WERI-Rb-1 (cell line): ENCODE results near the gene ZNF496.
"Not testable (repeated sequence)": the region's sequence is repeated elsewhere in the genome, so short reads cannot be mapped to it uniquely, and the experiment has no call there.

Experiments
- DNase-seq: peaks from one replicate; pipeline ENCODE4 v3.0.0-alpha.2; 2020
- H3K27ac ChIP-seq: fragments of 250-450 bp; sonication (Bioruptor Pico); 2 replicates; pipeline ENCODE4 v1.5.1; 2020; ENCODE audit warnings: mild to moderate bottlenecking, moderate library complexity
- H3K27me3 ChIP-seq: fragments of 250-450 bp; sonication (Bioruptor Pico); 2 replicates; pipeline ENCODE4 v1.5.1; 2021; ENCODE audit warnings: mild to moderate bottlenecking, low read depth, moderate library complexity; ENCODE audit not compliant: insufficient read depth, severe bottlenecking
- H3K36me3 ChIP-seq: fragments of 250-450 bp; sonication (Bioruptor Pico); 2 replicates; pipeline ENCODE4 v1.5.1; 2020; ENCODE audit warnings: mild to moderate bottlenecking, moderate library complexity
- H3K4me3 ChIP-seq: 2 replicates; pipeline ENCODE4 v1.5.1; 2011; ENCODE audit warnings: low read depth, mild to moderate bottlenecking, control low read depth, low read length
- H3K9me3 ChIP-seq: fragments of 250-450 bp; sonication (Bioruptor Pico); 2 replicates; pipeline ENCODE4 v1.5.1; 2021; ENCODE audit warnings: mild to moderate bottlenecking, moderate library complexity; ENCODE audit not compliant: severe bottlenecking
- TF ChIP-seq, protein P1 (sequence below): IDR thresholded peaks from 2 replicates; pipeline ENCODE4 v1.5.1; 2011; ENCODE audit warnings: low read depth, mild to moderate bottlenecking, control low read depth, inconsistent platforms, low read length

ZNF496 gene

DNA sequence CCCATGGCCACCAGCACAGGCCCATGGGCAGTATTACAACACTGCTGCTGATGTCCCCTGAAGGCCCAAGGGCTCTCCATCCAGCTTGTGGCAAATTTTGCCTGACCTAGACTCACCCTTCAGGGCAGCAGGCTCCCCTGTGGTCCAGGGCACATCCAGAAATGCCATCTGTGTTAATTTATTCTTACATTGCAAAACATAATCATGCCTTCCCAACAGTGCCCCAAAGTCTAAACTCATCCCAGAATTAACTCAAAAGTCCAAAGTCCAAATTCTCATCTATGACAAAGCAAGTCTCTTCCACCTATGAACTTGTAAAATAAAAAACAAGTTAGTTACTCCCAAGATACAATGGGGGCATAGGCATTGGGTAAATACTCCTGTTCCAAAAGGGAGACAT lies 62.5 kb downstream of the ZNF496 start:
- no peak overlapping the region for H3K4me3 ChIP-seq
- no peak for DNase-seq
- no peak overlapping the region for H3K27ac ChIP-seq
- H3K27me3 ChIP-seq = no peaks in the 10 kb centered on the region
- TF ChIP-seq, protein P1, sequence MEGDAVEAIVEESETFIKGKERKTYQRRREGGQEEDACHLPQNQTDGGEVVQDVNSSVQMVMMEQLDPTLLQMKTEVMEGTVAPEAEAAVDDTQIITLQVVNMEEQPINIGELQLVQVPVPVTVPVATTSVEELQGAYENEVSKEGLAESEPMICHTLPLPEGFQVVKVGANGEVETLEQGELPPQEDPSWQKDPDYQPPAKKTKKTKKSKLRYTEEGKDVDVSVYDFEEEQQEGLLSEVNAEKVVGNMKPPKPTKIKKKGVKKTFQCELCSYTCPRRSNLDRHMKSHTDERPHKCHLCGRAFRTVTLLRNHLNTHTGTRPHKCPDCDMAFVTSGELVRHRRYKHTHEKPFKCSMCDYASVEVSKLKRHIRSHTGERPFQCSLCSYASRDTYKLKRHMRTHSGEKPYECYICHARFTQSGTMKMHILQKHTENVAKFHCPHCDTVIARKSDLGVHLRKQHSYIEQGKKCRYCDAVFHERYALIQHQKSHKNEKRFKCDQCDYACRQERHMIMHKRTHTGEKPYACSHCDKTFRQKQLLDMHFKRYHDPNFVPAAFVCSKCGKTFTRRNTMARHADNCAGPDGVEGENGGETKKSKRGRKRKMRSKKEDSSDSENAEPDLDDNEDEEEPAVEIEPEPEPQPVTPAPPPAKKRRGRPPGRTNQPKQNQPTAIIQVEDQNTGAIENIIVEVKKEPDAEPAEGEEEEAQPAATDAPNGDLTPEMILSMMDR = no peak
- H3K36me3 ChIP-seq = no peaks in the 10 kb centered on the region
- peaks cover 12% of the 10 kb centered on the region for H3K9me3 ChIP-seq

DNA sequence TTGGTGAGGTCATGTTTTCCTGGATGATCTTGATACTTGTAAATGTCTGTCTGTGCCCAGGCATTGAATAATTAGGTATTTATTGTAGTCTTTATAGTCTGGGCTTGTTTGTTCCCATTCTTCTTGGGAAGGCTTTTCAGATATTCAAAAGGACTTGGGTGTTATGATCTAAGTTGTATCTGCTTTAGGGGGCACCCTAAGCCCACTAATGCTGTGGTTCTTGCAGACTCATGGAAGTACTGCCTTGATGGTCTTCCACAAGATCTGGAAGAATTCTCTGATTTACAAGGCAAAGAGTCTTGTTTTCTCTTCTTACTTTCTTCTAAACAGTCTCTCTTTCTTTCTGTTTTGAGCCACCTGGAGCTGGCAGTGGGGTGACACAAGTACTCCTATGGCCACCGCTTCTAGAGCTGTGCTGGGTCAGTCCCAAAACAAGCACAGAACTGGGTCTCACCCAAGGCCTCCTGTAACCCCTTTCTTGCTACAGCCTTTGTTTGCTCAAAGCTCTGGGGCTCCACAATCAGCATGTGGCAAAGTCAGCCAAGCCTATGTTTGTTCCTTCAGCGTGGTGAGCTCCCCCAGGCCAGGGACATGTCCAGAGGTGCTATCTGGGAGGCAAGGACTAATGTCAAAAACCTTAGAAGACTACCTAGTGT lies 63.1 kb downstream of the ZNF496 start:
- Histone ChIP-seq H3K27me3 (no peaks in the 10 kb centered on the region), H3K4me3 (no peak overlapping the region), H3K36me3 (no peaks in the 10 kb centered on the region), H3K27ac (no peak overlapping the region), H3K9me3 (peaks cover 12% of the 10 kb centered on the region)
- TF ChIP-seq, protein P1 = no peak
- no peak for DNase-seq

DNA sequence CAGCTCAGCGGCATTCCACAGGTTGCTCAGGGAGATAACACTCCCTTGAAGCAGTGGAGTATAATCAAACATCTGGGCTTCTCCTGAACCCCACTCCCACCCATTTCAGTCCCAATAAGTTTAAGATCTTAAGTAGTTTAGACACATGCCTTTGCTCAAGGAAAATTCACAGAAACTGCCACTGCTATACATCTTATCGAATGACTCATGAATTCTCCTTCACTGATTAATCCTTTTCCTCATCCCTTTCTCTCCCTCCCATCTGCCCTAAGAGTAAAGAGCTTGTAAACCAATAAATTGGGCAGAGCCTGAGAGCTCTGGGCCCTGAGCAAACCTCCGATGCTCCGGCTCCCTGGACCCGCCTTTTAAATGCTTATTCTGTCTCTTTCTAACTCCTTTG lies 65.6 kb downstream of the ZNF496 start:
- Histone ChIP-seq H3K36me3 (no peaks in the 10 kb centered on the region), H3K9me3 (peaks cover 9% of the 10 kb centered on the region), H3K27ac (no peak overlapping the region), H3K4me3 (no peak overlapping the region), H3K27me3 (no peaks in the 10 kb centered on the region)
- DNase-seq = no peak
- TF ChIP-seq, protein P1 = no peak

DNA sequence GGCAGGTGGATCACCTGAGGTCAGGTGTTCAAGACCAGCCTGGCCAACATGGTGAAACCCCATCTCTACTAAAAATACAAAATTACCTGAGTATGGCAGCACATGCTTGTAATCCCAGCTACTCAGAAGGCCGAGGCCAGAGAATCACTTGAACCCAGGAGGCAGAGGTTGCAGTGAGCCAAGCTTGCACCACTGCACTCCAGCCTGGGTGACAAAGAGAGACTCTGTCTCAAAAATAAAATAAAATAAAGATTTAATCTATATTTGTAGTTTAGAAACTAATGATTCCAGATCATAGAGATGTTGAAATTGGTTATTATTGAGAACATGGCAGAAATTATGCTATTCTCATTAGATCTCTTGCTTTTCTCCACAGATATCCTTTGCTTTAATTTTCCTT lies 75.9 kb downstream of the ZNF496 start, which contains the start of gene VN1R5:
Gene VN1R5 (plus strand): TSS at position 301 of the 400 bp plus-strand sequence.
- not testable (repeated sequence) for H3K4me3 ChIP-seq, H3K36me3 ChIP-seq, H3K27me3 ChIP-seq, H3K9me3 ChIP-seq, DNase-seq, H3K27ac ChIP-seq

DNA sequence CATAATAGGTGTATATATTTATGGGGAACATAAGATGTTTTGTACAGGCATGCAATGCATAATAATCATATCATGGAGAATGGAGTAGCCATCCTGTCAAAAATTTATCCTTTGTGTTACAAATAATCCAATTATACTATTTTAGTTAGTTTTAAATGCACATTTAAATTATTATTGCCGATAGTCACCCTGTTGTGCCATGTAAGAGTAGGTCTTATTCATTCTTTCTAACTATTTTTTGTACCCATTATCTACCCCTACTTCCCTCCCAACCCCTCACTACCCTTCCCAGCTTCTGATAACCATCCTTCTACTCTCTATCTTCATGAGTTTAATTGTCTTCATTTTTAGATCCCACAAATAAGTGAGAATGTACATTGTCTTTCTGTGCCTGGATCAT lies 84.1 kb downstream of the ZNF496 start:
- no peak for DNase-seq
- Histone ChIP-seq H3K27ac (no peak overlapping the region), H3K4me3 (no peak overlapping the region), H3K9me3 (peaks cover 7% of the 10 kb centered on the region), H3K27me3 (no peaks in the 10 kb centered on the region), H3K36me3 (no peaks in the 10 kb centered on the region)
- TF ChIP-seq, protein P1 = no peak
